ENCODE measurements around the gene HES7. TPM values are rescaled to one million over a fixed set of nuclear protein-coding genes. Genes with fewer than 3 reads are reported as not detected.

Gene HES7
- polyA plus RNA-seq, 4 donors, result 0.06 TPM; not detected in 3

DNA sequence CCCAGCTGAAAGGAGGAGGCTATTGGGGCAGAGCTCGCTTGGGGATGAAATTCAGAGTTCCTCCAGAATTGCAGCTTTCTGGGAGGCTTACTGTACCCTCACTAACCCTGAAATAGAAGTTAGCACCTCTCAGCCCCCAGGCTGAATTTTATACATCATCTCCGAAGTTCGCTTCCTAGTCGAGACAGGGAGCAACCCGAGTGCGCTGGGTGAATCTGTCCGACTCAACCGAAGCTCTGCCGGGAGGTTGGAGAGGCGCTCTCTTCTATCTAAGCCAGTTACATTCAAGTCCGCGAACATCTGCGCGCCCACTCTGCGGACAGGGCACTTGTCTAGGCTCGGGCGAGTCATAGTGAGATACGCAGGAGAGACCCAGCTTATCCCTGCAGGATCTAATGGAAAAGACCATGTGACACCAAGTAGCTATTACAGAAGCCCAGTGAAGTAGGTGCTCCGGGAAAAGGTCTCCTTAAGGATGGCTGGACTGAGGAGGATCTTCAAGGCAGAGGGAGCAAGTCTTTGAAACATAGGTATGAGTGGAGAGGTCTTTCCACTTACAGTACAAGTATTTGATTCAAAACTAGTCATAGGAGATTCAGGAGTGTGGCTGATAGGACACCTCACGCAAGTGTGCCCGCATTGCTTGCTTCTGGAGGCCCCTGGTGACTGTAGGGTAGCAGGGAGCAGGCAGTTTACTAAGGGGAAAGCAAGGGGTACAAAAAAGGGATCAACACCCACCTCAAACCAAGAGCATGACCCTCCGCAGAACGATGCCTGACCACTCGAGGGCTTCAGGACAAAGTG is 646 bp upstream of the HES7 start:
- H3K9me3 ChIP-seq (ENCODE audit: control insufficient read depth in 2 of 2, insufficient read depth in 1 of 2, low read depth in 1 of 2, low read length in 1 of 2), result no peaks in the 10 kb centered on the region
- H3K4me3 ChIP-seq (ENCODE audit: low read depth in 1 of 3, low read length in 3 of 3), result peak overlapping the region in 2 of 3 donors; percentile 34 to 53
- 3 to 4% (median 3%) methylated on average over 22 to 24 of the region's 24 CpGs for WGBS, 3 donors
- peaks cover 16 to 59% (median 20%) of the 10 kb centered on the region in 3 donors for H3K4me1 ChIP-seq (ENCODE audit: control insufficient read depth in 3 of 3, insufficient read depth in 2 of 3, low read depth in 1 of 3, low read length in 2 of 3)
- no peak overlapping the region for H3K27ac ChIP-seq (ENCODE audit: low read depth in 1 of 3, low read length in 2 of 3)
- peaks cover 5 to 68% (median 7%) of the 10 kb centered on the region in 3 donors for H3K27me3 ChIP-seq (ENCODE audit: control insufficient read depth in 3 of 3, insufficient read depth in 3 of 3, low read length in 3 of 3)
- FAIRE-seq (no peak), DNase-seq (peak; percentile 6 to 47)
- H3K36me3 ChIP-seq (ENCODE audit: control insufficient read depth in 3 of 3, insufficient read depth in 2 of 3, low read depth in 1 of 3, low read length in 3 of 3), result no peaks in the 10 kb centered on the region

- H3K4me1 ChIP-seq (ENCODE audit: control insufficient read depth in 3 of 3, insufficient read depth in 2 of 3, low read depth in 1 of 3, low read length in 2 of 3), result peaks cover 16 to 67% (median 20%) of the 10 kb centered on the region in 3 donors
- no peaks in the 10 kb centered on the region for H3K9me3 ChIP-seq (ENCODE audit: control insufficient read depth in 2 of 2, insufficient read depth in 1 of 2, low read depth in 1 of 2, low read length in 1 of 2)
- peak; percentile 18 to 57 for DNase-seq
- WGBS, 3 donors, result 1% methylated on average over 53 to 55 of the region's 55 CpGs
- peaks cover 5 to 60% (median 7%) of the 10 kb centered on the region in 3 donors for H3K27me3 ChIP-seq (ENCODE audit: control insufficient read depth in 3 of 3, insufficient read depth in 3 of 3, low read length in 3 of 3)
- peak overlapping the region; percentile 8 to 53 (median 34) for H3K4me3 ChIP-seq (ENCODE audit: low read depth in 1 of 3, low read length in 3 of 3)
- no peak for FAIRE-seq
- H3K27ac ChIP-seq (ENCODE audit: low read depth in 1 of 3, low read length in 2 of 3), result peak overlapping the region in 1 of 3 donors; percentile 20
- no peaks in the 10 kb centered on the region for H3K36me3 ChIP-seq (ENCODE audit: control insufficient read depth in 3 of 3, insufficient read depth in 2 of 3, low read depth in 1 of 3, low read length in 3 of 3)
These were observed 797 bp downstream of the HES7 start for GRCh38 chr17:8122924-8123694.

- WGBS, 3 donors, result 1 to 3% (median 1%) methylated on average over 29 of the region's 29 CpGs
- peak overlapping the region; percentile 31 to 53 (median 49) for H3K4me3 ChIP-seq (ENCODE audit: low read depth in 1 of 3, low read length in 3 of 3)
- H3K27ac ChIP-seq (ENCODE audit: low read depth in 1 of 3, low read length in 2 of 3), result no peak overlapping the region
- H3K9me3 ChIP-seq (ENCODE audit: control insufficient read depth in 2 of 2, insufficient read depth in 1 of 2, low read depth in 1 of 2, low read length in 1 of 2), result no peaks in the 10 kb centered on the region
- peaks cover 18 to 71% (median 20%) of the 10 kb centered on the region in 3 donors for H3K4me1 ChIP-seq (ENCODE audit: control insufficient read depth in 3 of 3, insufficient read depth in 2 of 3, low read depth in 1 of 3, low read length in 2 of 3)
- FAIRE-seq (no peak), DNase-seq (peak in 1 of 2 donors; percentile 40)
- H3K36me3 ChIP-seq (ENCODE audit: control insufficient read depth in 3 of 3, insufficient read depth in 2 of 3, low read depth in 1 of 3, low read length in 3 of 3), result no peaks in the 10 kb centered on the region
- H3K27me3 ChIP-seq (ENCODE audit: control insufficient read depth in 3 of 3, insufficient read depth in 3 of 3, low read length in 3 of 3), result peaks cover 5 to 64% (median 7%) of the 10 kb centered on the region in 3 donors
These were observed 1.4 kb downstream of the HES7 start for GRCh38 chr17:8122422-8122923.

DNA sequence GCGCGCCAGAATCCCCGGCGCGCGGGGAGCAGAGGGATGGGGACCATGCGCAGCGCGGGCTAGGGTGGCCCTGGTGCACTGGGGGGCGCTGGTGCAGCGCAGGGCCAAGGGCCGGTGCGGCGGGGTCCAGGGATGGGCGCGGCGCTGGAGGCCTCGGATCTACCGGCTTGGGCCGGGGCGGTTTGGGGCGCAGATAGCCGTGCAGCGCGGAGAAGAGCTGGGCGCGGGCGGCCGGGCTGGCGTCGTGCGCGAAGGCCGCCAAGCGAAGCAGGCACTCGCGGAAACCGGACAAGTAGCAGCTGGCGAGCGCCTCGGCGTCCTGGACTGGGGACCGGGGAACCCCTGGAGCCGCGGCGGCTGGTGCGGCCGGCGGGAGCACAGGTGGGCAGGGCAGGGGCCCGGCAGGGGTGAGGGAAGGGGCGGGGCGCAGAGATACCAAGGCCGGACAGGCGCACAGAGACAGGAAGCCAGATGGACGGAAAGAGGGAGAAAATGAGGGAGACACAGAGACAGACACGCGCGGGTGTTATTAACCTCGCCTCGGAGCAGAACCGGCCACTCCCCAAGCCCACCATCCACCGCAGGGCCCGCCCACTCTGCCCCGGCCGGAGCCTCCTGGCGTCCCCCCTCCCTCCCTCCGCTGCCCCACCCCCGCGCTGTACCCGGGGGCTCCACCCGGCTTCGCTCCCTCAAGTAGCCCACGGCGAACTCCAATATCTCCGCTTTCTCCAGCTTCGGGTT is 2.1 kb downstream of the HES7 start:
- H3K9me3 ChIP-seq (ENCODE audit: control insufficient read depth in 2 of 2, insufficient read depth in 1 of 2, low read depth in 1 of 2, low read length in 1 of 2), result no peaks in the 10 kb centered on the region
- FAIRE-seq (no peak), DNase-seq (peak; percentile 17 to 73)
- peaks cover 18 to 71% (median 20%) of the 10 kb centered on the region in 3 donors for H3K4me1 ChIP-seq (ENCODE audit: control insufficient read depth in 3 of 3, insufficient read depth in 2 of 3, low read depth in 1 of 3, low read length in 2 of 3)
- H3K27me3 ChIP-seq (ENCODE audit: control insufficient read depth in 3 of 3, insufficient read depth in 3 of 3, low read length in 3 of 3), result peaks cover 7 to 67% (median 7%) of the 10 kb centered on the region in 3 donors
- H3K36me3 ChIP-seq (ENCODE audit: control insufficient read depth in 3 of 3, insufficient read depth in 2 of 3, low read depth in 1 of 3, low read length in 3 of 3), result no peaks in the 10 kb centered on the region
- H3K4me3 ChIP-seq (ENCODE audit: low read depth in 1 of 3, low read length in 3 of 3), result peak overlapping the region; percentile 31 to 53 (median 49)
- no peak overlapping the region for H3K27ac ChIP-seq (ENCODE audit: low read depth in 1 of 3, low read length in 2 of 3)
- 0 to 1% (median 1%) methylated on average over 55 to 76 of the region's 76 CpGs for WGBS, 3 donors

GRCh38 chr17:8121407-8121680 is 2.6 kb downstream of the HES7 start:
- no peak overlapping the region for H3K27ac ChIP-seq (ENCODE audit: low read depth in 1 of 3, low read length in 2 of 3)
- WGBS, 3 donors, result 0 to 1% (median 0%) methylated on average over 24 to 25 of the region's 25 CpGs

DNA sequence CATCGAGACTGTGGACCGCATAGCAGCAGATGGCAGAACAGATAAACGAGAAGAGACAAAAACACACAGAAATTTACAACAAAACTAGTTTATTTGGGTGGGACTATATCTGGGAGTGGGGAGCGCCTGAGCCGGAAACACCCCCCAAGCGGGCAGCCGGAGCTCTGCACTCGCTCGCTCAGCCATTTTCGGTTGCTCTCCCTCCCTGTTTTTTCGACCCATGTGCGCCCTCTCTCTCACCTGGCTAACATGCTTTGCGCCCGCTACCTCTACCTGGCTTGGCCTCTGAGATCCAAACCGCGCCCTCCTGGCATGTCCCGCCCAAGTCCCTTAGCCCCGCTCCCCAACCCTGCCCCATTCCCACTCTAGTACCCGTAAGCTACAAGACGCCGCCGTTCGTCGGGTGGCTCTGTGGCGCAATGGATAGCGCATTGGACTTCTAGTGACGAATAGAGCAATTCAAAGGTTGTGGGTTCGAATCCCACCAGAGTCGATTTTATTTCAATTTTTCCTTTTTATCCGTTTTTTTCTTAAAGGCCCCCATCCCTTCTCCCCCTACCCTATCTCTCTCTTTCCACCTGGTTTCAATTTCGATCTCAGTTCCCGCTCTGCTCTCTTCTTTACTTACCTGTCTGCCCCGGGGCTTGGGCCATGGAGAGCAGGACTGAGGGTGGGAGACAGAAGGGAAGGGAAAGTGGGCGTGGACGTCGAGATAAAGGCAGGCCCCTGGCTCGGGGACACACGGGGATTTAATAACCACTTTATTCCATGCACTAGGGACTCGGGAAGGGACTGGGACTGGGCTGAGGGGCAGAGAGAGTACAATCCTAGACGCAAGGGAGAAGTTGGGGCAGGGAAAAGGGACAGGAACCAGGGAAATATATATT is 3.1 kb downstream of the HES7 start:
- Histone ChIP-seq H3K4me3 (ENCODE audit: low read depth in 1 of 3, low read length in 3 of 3) (peak overlapping the region in 2 of 3 donors; percentile 37 to 49), H3K27ac (ENCODE audit: low read depth in 1 of 3, low read length in 2 of 3) (no peak overlapping the region), H3K9me3 (ENCODE audit: control insufficient read depth in 2 of 2, insufficient read depth in 1 of 2, low read depth in 1 of 2, low read length in 1 of 2) (no peaks in the 10 kb centered on the region), H3K4me1 (ENCODE audit: control insufficient read depth in 3 of 3, insufficient read depth in 2 of 3, low read depth in 1 of 3, low read length in 2 of 3) (peaks cover 18 to 71% (median 20%) of the 10 kb centered on the region in 3 donors), H3K36me3 (ENCODE audit: control insufficient read depth in 3 of 3, insufficient read depth in 2 of 3, low read depth in 1 of 3, low read length in 3 of 3) (no peaks in the 10 kb centered on the region), H3K27me3 (ENCODE audit: control insufficient read depth in 3 of 3, insufficient read depth in 3 of 3, low read length in 3 of 3) (peaks cover 7 to 76% (median 16%) of the 10 kb centered on the region in 3 donors)
- WGBS, 3 donors, result 0 to 1% (median 1%) methylated on average over 39 to 40 of the region's 40 CpGs
- no peak for FAIRE-seq
- peak; percentile 56 to 71 for DNase-seq

More at GRCh38 chr17:8121407-8121680, 2.6 kb downstream of the HES7 start:
- no peak for FAIRE-seq
- no peaks in the 10 kb centered on the region for H3K36me3 ChIP-seq (ENCODE audit: control insufficient read depth in 3 of 3, insufficient read depth in 2 of 3, low read depth in 1 of 3, low read length in 3 of 3)
- peaks cover 7 to 70% (median 12%) of the 10 kb centered on the region in 3 donors for H3K27me3 ChIP-seq (ENCODE audit: control insufficient read depth in 3 of 3, insufficient read depth in 3 of 3, low read length in 3 of 3)
- peaks cover 18 to 73% (median 20%) of the 10 kb centered on the region in 3 donors for H3K4me1 ChIP-seq (ENCODE audit: control insufficient read depth in 3 of 3, insufficient read depth in 2 of 3, low read depth in 1 of 3, low read length in 2 of 3)
- no peaks in the 10 kb centered on the region for H3K9me3 ChIP-seq (ENCODE audit: control insufficient read depth in 2 of 2, insufficient read depth in 1 of 2, low read depth in 1 of 2, low read length in 1 of 2)
- peak overlapping the region; percentile 31 to 49 (median 37) for H3K4me3 ChIP-seq (ENCODE audit: low read depth in 1 of 3, low read length in 3 of 3)
- peak in 1 of 2 donors; percentile 19 for DNase-seq

DNA sequence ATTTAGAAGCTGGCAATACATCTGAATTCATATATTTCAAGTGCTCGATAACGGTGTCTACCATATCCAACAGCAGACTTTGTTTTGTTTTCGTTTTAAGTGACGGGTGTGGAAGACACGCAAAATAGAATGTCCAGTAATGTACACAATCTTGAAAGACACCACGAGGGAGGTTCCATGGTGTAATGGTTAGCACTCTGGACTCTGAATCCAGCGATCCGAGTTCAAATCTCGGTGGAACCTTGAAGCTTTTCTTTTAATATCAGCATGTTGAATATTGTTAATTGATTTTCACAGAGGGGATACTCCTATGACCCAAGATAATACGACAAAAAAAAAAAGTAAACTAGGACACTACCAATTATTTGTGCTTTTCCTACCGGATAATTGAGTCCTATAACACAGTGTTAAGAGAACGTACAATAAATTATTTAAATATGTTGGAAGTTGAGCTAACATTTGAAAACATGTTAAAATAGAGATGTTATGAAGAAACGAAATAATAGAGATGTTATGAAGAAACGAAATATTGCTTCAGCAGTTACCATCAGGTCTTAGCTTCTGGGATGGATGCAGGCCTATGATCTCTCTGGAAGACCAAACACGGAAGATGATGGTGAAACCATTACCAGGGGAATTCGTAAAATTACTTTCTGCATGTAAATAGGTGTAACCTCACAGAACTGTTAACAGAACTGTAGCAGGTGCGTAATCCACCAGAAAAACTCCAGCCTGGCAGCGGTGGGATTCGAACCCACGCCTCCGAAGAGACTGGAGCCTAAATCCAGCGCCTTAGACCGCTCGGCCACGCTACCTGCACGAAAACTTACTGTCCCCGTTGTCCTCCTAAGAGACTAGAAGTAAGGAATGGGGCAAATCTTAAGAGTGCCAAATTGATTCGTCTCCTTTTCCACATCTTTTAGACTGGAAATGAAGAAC is 4.1 kb downstream of the HES7 start:
- DNase-seq (peak; percentile 94), FAIRE-seq (peak; percentile 84)
- Histone ChIP-seq H3K36me3 (ENCODE audit: control insufficient read depth in 3 of 3, insufficient read depth in 2 of 3, low read depth in 1 of 3, low read length in 3 of 3) (no peaks in the 10 kb centered on the region), H3K27me3 (ENCODE audit: control insufficient read depth in 3 of 3, insufficient read depth in 3 of 3, low read length in 3 of 3) (peaks cover 7 to 78% (median 16%) of the 10 kb centered on the region in 3 donors), H3K4me1 (ENCODE audit: control insufficient read depth in 3 of 3, insufficient read depth in 2 of 3, low read depth in 1 of 3, low read length in 2 of 3) (peaks cover 13 to 65% (median 18%) of the 10 kb centered on the region in 3 donors), H3K27ac (ENCODE audit: low read depth in 1 of 3, low read length in 2 of 3) (peak overlapping the region in 2 of 3 donors; percentile 46 to 88), H3K9me3 (ENCODE audit: control insufficient read depth in 2 of 2, insufficient read depth in 1 of 2, low read depth in 1 of 2, low read length in 1 of 2) (no peaks in the 10 kb centered on the region), H3K4me3 (ENCODE audit: low read depth in 1 of 3, low read length in 3 of 3) (peak overlapping the region in 1 of 3 donors; percentile 76)
- WGBS, 3 donors, result 0 to 1% (median 0%) methylated on average over 28 of the region's 28 CpGs
